GM18502 (cell line): ENCODE measurements around the gene SPOCD1.

Experiments used
- ATAC-seq: cut with Tn5 transposase; IDR thresholded peaks from one replicate; pipeline ENCODE4 v1.9.1; 2021; ENCODE audit warnings: mild to moderate bottlenecking; ENCODE audit not compliant: unreplicated experiment, poor library complexity

Gene SPOCD1

DNA sequence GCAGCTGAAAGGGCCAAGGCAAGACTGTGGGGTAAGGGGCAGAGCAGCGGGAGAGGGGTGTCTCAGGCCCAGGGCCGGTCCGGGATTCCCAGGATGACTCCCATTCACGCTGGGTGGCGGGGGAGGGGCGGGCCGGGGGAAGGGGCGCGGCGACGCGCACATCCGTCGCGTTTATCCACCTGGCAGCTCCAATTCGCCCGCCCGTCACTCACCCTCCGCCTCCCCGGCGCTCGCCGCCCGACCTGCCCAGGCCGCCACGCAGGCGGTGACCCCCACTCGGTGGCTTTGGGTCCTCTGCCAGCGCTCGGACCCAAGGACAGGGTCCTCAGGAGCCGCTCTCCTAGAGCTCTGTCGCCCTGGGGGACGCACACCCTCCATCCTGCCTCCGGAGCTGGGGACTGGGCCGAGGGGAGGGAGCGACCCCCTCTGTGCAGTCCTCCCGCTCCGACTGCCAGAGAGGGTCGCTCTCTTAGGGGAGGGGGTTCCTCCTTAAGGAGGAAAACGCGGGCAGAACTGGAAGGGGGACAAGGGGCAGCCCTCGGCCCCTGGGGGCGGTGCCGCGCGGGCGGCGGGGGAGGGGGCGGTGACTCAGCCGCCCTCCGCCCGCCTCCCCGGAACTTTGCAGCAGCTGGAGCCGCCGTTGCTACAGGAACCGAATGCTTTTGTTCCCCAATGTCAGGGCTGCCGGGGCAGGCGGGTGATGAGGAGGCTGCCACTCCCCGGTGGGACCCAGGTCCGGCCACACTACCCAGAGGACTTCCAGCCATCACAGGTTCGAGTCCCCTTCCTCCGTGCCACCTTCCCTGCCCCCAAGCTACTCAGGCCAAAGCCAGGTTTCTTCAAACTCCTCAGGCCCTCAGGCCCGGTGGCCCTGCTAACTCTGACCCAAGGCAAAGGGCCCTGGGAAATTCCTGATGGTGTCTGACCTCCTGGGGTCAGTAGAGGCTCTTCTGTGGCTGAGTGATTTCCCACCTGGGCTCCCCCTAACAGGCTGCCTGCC is 55.1 kb downstream of the SPOCD1 start:
- ATAC-seq = no peak

GRCh38 chr1:31759298-31760023 is 56.4 kb downstream of the SPOCD1 start:
- ATAC-seq = no peak

DNA sequence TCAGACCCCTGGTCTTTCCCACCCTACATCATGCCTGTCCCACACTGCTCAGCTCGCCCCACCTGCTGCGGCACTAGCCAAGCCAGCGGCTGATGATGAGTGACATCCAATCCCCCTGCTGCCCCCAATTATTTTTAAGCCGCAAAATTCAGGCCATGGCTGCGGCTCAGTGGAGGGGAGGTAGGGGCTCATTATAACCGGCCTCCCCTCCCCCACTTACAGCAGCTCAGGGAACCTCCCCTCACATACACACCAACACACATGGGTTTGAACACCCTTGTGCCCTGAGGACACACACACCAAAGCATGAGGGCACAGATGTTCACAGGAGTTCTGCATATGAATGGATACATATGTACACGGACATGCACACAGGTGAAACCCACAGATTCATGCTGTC is 57.0 kb downstream of the SPOCD1 start:
- ATAC-seq = no peak

DNA sequence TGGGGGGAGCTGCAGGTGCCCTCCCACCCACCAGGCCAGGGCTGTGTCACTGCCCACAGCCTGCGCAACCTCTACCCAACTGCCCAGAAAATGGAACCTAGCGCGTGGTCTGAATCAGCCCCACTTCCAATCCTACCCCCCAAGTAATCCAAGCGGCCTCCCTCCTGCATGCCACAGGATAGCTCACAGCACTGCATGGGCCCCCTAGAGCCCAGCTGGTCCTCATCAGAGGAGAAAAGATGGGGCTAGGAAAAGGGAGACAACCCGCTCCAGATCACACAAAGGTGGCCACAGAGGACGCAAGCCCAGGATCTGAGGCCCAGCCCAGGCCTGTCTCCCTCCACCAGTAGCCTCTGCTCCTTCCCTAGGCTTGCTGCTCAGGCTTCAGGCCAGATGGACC is 57.8 kb downstream of the SPOCD1 start:
- no peak for ATAC-seq

DNA sequence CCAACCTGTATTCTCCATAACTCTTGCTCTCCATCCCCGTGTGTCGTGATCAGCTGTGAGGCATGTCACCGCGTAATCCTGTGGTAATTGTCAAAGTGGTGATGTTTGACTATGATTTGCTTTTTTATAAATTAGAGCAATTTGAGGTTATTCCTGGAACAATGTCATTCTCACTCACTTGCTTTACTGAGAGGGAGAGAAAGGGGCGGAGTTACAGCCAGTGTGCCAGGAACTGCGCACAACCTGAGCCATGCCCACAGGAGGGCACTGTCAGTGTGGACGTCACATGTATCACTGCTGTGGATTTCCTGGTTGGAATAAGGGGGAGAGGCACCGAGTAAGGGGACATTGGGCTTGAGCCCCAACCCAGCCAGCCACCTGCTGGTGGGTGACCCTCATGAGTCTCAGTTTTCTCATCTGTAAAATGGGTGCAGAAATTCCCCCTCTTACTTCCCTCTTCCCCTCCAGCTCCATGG is 58.6 kb downstream of the SPOCD1 start:
- no peak for ATAC-seq

GRCh38 chr1:31756578-31756977 is 59.2 kb downstream of the SPOCD1 start:
- no peak for ATAC-seq

DNA sequence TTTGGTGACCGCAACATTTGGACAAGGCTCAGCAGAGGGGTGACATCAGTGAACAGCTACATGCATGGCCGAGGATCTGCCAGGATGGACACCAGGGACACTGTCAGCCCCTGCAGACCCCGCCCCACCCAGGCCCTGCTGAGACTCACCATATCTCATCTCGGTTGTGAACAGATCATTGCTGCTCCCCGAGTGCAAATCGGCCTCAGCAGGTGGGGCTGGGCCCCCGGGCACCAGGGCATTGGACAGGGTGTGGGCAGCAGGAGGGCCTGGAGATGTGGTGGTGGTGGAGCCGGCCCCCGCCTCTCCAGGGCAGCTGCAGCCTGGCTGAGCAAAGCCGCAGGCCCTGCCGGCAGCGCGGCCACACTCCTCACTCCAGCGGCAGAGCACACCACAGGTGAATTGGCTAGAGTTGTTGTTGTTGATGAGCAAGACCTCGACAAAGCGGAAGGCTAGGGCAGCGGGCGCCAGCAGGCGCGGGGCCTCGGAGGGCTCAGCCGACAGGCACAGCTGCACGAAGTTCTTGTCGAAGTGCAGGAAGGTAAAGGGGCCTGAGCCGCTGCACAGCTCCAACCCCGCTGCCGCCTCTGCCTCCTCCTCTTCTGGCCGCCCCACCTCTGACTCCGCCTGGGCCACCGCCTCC is 59.9 kb downstream of the SPOCD1 start:
- no peak for ATAC-seq

DNA sequence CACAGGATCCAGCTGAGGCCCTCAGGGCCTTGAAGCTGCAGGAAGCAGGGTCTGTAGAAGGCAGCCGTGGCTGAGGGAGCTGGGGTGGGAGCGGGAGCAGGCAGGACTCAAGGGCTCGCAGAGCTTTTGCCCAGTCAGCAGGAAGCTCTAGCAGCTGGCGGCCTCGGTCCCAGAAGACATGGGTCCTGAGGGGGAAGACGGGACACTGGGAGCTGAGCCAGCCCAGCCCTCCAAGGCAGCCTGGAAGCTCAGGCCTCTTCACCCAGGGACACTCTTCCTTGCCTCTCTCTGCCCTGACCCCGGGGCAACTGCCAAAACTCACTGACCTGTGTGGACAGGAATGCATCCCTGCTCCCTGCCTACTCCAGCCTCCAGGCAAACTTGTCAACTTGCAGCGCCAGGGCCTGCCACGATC is 60.6 kb downstream of the SPOCD1 start:
- no peak for ATAC-seq

DNA sequence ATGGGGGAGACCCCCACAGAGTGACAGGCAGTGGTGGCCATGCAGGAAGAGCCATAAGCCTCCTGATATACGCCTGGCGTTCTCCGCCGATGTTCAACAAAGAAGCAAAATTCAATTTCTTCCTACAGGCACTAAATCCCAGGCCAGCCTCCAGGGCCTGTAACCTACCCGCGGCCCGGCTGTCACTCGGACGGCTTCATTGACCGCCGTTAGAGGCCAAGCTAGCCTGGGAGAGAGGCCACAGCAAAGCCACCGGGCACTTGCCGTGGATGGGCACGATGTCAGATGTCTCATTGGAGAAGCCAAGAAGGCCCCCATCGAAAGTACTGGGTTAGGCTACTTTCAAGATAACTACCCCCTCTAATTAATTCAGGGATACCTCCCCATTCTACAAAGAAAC is 61.4 kb downstream of the SPOCD1 start:
- ATAC-seq = no peak

DNA sequence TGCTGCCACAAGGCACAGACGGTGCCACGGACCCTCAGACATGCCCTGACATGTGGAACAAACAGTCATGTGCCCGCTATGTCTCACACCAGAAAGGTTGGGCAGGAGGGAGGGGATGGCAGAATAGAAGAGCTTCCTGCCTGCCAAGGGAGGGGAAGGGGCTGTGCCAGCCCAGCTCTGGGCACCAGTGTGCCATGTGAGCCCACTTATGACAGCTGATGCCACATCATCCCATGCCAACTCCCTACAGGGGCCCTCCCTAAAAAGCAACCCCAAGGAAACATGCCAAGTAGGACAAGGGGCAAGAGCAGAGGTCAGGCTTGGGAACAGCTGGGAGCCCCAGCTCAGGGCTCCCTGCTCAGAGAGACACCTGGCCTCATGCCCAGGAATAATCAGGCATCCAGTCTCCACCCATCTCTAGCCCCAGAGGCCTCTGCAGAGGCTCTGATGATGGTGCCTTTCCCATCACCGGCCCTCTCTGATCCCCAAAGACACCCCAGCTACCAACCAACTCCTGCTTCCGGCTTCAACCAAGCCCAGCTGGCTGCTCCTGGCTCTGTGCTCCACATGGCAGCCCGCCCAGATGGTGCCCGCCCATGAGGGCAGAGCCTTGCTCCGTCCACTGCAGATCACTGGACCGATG is 62.0 kb downstream of the SPOCD1 start:
- no peak for ATAC-seq

DNA sequence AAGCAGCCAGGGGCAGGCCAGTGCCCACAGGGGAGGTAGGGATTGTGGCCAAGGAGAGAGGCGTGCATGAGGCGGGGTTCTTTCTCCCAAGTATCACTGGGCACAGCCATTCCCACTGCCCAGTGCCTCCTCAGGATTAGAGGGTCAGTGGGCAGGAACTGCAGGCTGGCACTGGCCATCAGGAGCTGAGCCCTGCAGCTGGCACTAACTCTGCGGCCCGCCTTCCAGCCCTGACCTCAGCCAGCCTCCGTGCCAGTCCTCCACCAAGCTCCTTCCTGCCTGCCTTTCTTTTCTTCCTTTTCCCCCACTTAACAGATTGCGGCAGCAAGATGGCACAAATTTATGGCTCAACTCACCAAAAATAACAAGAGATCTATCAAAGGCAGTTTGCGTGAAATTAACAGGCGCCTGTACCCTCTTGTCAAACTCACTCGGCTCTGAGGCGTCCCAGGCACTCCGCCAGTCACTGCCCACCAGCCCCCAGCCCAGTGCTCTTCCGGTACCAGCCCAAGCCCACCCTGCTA is 62.8 kb downstream of the SPOCD1 start:
- no peak for ATAC-seq

- ATAC-seq = no peak
Observed at GRCh38 chr1:31752258-31752657, 63.6 kb downstream of the SPOCD1 start.

- ATAC-seq = no peak
Observed at GRCh38 chr1:31751822-31752241, 64.0 kb downstream of the SPOCD1 start.

- ATAC-seq = no peak
Observed at GRCh38 chr1:31750858-31751510, 64.8 kb downstream of the SPOCD1 start.

DNA sequence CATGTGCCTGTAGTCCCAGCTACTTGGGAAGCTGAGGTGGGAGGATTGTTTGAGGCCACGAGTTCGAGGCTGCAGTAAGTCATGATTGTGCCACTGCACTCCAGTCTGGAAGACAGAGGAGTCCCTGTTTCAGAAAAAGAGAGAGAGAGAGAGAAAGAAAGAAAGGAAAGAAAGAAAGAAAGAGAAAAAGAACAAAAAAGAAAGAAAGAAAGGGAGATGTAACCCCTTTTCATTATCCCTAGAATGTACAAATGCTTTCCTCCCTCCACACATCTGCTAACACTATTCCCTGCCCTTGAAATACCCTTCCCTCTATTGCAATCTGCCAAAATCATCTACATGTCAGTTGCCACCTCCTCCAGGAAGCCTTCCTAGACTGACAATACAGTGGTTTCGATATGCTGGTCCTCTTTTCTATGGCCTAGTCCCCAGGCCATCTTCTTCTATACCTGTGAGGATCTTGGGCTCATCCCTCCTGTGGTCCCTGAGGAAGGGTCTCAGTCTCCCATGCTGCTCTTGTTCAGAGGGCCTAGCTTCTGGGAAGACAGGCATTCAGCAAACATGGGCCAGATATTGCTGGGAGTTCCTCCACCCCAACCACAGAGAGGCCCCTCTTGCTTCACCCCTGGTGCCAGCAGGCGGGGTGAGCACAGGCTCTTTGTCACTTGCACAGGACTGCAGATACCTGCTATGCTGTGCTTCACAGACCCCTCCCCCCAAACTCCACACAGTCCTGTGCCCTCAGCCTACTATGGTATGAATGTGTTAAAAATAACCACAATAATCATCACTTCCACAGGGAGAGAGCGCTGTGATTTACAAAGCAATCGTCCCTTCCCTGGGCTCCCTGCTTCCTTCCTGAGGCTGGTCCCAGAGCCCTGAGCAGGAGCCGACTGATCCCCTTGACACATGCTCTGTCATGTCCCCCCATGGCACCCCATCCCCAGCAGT is 65.8 kb downstream of the SPOCD1 start:
- no peak for ATAC-seq

GRCh38 chr1:31748365-31748764 is 67.5 kb downstream of the SPOCD1 start:
- no peak for ATAC-seq

DNA sequence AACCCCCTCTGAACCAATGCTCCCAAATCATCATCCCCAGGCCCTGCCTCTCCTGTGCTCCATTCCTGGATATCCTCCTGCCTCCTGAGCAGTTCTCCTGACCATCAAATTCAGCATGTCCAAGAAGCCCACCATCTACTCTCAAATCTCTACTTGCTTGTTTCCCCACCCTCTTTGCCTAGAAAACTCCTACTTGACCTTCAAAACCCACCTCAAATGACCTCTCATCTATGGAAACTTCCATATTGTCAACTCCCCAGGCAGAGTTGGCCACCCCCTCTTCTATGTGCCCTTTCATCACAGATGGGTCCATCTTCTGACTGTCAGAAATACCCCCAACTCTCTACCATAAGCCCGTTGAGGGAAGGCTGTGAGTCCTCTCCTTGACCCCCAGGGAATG is 68.5 kb downstream of the SPOCD1 start:
- ATAC-seq = no peak

GRCh38 chr1:31746687-31747086 is 69.1 kb downstream of the SPOCD1 start:
- ATAC-seq = no peak
